Hematopoietic multipotent progenitor cell treated with erythropoietin and hydrocortisone succinate and interleukin-3 and kit ligand, for 15 days (in vitro differentiated cells): ENCODE measurements around the gene ZNF330.

Experiments
- DNase-seq: peaks from one replicate; pipeline ENCODE4 v3.0.0-alpha.2; 2015; ENCODE audit warnings: low spot score

Gene ZNF330

GRCh38 chr4:141233673-141234072, 13.0 kb downstream of the ZNF330 start:
- no peak for DNase-seq

DNA sequence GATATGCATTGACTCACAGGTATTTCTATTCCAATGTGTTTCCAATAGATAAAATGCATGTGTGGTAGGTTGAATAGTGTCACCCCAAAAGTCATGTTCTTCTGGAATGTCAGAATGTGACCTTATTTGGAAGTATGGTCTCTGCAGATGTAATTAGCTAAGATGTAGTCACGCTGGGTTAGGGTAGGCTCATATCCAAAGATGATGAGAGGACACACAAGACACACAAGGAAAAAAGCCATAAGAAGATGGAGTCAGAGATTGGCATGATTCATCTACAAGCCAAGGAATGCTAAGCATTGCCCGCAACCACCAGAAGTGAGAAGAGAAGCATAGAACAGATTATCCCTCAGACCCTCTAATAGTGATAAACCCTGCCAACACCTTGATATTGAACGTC, 17.5 kb downstream of the ZNF330 start:
- no peak for DNase-seq

GRCh38 chr4:141240259-141240658, 19.6 kb downstream of the ZNF330 start:
- no peak for DNase-seq

- no peak for DNase-seq
Measured at GRCh38 chr4:141240671-141241070, 20.0 kb downstream of the ZNF330 start.

- DNase-seq, result no peak
Measured at GRCh38 chr4:141241986-141242385, 21.3 kb downstream of the ZNF330 start.

DNA sequence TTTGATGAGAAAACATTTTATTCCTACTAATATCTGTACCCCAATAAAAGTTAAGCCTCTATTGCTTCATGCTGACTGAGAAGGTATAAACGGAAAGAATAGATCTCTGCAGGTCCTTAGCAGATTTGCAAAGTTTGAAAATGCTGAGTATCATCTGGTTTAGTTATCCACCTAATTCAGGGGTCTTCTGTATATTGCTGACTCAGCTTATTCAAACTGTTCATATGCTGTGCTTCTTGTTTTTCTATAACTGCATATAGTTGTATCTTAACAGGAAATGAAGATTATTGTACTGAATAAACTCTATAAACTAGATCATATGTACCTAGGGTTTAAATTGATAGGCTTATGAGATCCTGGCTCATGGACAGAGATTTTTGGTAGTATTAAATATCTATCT, 23.7 kb downstream of the ZNF330 start:
- no peak for DNase-seq

DNA sequence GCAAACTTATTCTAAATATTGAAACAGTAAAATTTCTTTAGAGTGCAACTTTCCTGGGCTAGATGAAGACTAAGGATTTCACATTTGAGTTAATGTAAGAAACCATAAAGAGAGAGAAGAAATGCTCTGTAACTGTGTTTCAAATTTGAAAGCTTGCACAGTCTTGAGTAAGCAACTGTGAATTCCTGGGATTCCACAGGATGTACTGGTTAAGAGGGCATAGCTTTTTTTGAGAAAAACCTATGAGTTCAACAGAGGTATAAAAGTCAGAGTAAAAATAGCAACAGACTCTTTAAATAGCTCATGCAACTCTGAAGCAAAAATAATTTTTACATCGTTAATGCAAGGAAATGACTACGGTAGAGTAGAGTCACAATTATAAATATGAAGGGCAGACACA, 25.5 kb downstream of the ZNF330 start:
- no peak for DNase-seq

GRCh38 chr4:141246683-141247429, 26.2 kb downstream of the ZNF330 start:
- no peak for DNase-seq

DNA sequence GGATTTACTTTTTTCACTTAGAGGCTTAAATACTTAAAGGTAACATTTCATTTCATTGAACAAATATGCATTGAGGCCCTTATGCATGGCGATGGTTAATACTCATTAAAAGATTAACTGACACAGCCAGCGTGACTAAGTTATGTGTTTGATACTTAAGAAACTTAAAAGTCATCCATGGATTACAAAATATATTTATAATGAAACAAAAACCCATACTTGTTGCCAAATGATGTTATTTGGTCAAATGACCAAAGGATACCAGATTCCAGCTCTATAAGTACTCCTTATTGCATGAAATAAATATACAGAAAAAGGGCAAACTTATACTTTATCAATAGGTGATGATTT, 26.7 kb downstream of the ZNF330 start:
- DNase-seq, result no peak

DNA sequence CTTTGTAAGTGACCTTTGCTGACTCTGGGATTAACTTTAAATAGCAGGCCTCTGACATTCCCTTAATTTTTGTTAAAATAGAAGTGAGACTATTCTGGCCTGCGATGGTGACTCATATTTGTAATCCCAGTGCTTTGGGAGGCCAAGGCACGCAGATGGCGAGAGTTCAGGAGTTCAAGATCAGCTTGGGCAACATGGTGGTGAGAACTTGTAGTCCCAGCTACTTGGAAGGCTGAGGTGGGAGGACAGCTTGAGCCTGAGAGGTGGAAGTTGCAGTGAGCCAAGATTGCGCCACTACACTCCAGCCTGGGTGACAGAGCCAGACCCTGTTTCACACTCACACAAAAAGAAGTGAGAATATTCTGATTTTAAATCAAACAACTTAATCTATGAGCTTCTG, 27.3 kb downstream of the ZNF330 start:
- DNase-seq, result no peak

GRCh38 chr4:141248486-141248885, 27.8 kb downstream of the ZNF330 start:
- DNase-seq, result no peak

DNA sequence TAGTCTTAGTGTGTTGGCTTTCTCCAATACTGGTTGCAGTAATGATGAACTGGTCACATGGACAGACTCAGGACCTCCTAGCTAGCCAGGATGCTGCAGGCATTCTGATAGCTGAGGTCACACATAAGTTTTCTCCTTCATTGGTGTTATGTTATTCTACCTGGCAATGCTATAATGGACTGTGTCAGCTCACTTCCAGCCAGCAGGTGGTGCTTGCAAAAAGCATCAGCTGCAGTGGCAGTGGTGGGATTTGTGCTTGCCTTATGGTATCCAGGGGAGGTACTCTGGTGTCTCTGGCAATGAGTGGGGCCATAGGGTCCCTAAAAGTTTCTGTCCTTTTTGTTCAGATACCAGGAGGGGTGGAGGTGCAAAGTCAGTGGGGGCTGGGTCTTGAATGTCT, 33.6 kb downstream of the ZNF330 start:
- no peak for DNase-seq

- no peak for DNase-seq
Measured at GRCh38 chr4:141255016-141255415, 34.3 kb downstream of the ZNF330 start.

GRCh38 chr4:141258558-141258957, 37.9 kb downstream of the ZNF330 start:
- DNase-seq, result no peak

GRCh38 chr4:141275834-141276233, 55.1 kb downstream of the ZNF330 start:
- no peak for DNase-seq

GRCh38 chr4:141283152-141283551, 62.5 kb downstream of the ZNF330 start:
- DNase-seq, result no peak

GRCh38 chr4:141283563-141283962, 62.9 kb downstream of the ZNF330 start:
- no peak for DNase-seq
